ENCODE results near the gene PIN1.

PIN1 gene

DNA sequence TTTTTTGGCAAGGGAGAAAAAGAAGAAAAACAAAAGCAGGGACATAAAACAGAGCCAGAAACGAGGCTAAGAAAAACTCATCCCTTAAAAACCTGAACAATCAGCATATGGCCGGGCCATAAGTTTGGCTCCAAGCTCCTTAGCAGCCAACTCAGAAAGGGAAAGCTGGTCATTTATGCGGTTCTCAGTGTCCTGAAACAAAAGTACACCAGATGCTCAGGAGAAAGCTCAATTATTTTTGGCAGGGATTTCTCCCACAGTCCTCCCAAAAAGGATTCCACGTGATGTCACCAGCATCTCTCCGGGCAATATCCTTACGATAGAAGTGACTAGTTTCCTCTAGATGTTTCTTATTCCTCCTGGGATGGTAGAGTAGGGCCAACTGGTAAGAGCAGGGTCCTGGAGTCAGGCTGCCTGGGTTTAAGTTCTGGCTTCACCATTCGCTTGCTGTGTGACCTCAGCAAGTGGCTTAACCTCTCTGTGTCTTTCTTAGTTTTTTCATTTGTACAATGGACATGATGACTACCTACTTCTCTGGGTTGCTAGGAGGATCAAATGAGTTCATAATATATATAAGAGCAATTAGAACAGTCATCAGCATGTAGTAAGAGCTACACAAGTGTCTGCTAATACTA lies 34.0 kb downstream of the PIN1 start:
- no peak for DNase-seq (ENCODE audit: low read depth, low spot score)
- POLR2A ChIA-PET: no interaction called here
- CTCF ChIA-PET: interaction anchor here (3.3 kb wide), 1 partner anchor 16 kb away, joined by 9 read pairs; no protein-coding TSS in a partner anchor
- H3K4me3 ChIP-seq (ENCODE audit: low read depth, low read length): no peak overlapping the region
- TF ChIP-seq, protein P1, sequence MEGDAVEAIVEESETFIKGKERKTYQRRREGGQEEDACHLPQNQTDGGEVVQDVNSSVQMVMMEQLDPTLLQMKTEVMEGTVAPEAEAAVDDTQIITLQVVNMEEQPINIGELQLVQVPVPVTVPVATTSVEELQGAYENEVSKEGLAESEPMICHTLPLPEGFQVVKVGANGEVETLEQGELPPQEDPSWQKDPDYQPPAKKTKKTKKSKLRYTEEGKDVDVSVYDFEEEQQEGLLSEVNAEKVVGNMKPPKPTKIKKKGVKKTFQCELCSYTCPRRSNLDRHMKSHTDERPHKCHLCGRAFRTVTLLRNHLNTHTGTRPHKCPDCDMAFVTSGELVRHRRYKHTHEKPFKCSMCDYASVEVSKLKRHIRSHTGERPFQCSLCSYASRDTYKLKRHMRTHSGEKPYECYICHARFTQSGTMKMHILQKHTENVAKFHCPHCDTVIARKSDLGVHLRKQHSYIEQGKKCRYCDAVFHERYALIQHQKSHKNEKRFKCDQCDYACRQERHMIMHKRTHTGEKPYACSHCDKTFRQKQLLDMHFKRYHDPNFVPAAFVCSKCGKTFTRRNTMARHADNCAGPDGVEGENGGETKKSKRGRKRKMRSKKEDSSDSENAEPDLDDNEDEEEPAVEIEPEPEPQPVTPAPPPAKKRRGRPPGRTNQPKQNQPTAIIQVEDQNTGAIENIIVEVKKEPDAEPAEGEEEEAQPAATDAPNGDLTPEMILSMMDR (IDR thresholded peaks at IDR 0.05; ENCODE audit: insufficient read depth, low read length, missing control alignments): no peak

DNA sequence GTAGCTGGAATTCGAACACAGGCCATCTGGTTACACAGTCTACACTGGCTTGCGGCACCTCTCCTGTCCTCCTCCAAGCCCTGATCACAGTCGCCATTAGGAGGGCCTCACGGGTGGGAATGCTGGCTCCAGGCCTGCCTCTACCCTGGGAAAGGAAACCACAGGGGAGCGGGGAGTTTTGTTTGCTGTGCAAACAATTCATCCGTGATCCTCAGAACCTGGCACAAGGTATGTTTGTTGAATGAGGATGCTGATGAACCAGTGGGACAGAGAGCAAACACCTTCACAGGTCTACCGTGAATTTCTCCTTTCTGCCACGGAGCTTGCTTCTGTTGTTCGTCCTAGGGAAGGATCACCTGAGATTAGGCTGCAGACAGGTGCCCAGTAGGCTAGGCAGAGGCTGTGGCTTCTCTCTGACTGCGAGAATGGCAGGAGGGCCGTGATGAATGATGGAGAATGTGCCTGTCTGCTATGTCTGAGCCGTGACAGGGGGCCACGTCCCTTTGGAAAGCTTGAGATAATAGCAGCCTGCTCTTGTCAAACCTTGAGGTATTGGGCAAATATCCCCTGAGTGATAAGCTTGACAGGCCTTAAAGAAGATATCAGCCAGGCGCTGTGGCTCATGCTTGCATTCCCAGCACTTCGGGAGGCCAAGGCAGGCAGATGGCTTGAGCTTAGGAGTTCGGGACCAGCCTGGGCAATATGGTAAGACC lies 36.7 kb downstream of the PIN1 start:
- ChIA-PET CTCF (interaction anchor here (0.7 to 1.2 kb wide), 4 partner anchors 10 to 24 kb away, joined by 3 read pairs; no protein-coding TSS in a partner anchor), POLR2A (no interaction called here)
- no peak for DNase-seq (ENCODE audit: low read depth, low spot score)
- H3K4me3 ChIP-seq (ENCODE audit: low read depth, low read length): no peak overlapping the region
- TF ChIP-seq, protein P1 (IDR thresholded peaks at IDR 0.05; ENCODE audit: insufficient read depth, low read length, missing control alignments): no peak

DNA sequence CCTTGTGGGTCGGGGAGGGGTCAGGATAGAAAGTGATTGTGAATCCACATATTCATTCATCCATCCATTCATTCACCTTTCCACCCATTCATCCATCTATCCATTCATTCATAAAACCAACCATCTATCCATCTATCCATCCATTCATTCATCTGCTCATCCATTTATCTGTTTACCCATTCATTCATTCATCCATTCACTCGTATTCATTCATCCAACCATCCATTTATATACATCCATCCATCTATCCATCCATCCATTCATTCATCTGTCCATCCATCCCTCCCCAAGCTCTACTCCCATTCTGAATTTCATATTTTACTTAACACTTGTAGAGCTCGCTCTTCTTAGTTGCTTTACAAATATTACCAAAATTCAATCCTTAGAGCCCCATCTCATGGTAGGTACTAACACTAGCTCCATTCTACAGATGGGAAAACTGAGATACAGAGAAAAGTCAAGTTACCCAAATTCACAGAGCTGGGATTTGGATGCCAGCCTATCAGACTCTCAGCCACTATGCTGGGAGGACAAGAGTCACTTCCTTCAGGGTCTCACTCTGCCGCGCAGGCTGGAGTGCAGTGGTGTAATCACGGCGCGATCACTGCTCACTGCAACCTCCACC lies 37.6 kb downstream of the PIN1 start:
- TF ChIP-seq, protein P1 (IDR thresholded peaks at IDR 0.05; ENCODE audit: insufficient read depth, low read length, missing control alignments): no peak
- no peak overlapping the region for H3K4me3 ChIP-seq (ENCODE audit: low read depth, low read length)
- CTCF ChIA-PET: interaction anchor here (1.2 to 4.9 kb wide), 2 partner anchors 13 to 25 kb away, joined by 3 to 17 read pairs; no protein-coding TSS in a partner anchor
- POLR2A ChIA-PET: no interaction called here
- no peak for DNase-seq (ENCODE audit: low read depth, low spot score)

DNA sequence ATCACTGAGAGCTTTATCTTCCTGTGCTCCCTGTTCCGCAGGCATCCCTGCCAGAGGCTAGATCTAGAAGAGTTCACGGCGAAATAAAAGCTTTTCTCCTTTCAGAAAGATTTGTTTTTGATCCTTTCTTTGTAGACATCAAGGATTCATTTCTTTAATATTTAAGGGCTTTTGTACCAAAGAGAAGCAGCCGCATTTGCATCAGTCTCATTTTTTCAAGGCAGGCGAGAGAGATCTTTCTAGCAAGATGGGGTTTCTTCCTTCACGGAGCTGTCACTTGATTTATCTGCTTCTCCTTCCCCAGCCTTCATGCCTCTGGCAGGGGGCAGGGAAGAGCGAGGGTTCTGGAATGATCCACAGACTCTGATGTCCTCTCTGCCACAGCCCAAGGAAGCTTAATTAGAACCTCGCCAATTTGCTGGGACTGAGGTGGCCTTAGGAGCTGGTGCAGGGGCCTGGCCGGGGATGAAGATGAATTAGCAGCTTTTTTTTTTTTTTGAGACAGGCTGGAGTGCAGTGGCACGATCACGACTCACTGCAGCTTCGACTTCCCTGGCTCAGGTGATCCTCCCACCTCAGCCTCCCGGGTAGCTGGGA lies 40.0 kb downstream of the PIN1 start:
- POLR2A ChIA-PET: no interaction called here
- H3K4me3 ChIP-seq (ENCODE audit: low read depth, low read length): no peak overlapping the region
- no peak for DNase-seq (ENCODE audit: low read depth, low spot score)
- CTCF ChIA-PET: interaction anchor here (4.9 kb wide), 1 partner anchor 10 kb away, joined by 17 read pairs; no protein-coding TSS in a partner anchor
- TF ChIP-seq, protein P1 (IDR thresholded peaks at IDR 0.05; ENCODE audit: insufficient read depth, low read length, missing control alignments): no peak

DNA sequence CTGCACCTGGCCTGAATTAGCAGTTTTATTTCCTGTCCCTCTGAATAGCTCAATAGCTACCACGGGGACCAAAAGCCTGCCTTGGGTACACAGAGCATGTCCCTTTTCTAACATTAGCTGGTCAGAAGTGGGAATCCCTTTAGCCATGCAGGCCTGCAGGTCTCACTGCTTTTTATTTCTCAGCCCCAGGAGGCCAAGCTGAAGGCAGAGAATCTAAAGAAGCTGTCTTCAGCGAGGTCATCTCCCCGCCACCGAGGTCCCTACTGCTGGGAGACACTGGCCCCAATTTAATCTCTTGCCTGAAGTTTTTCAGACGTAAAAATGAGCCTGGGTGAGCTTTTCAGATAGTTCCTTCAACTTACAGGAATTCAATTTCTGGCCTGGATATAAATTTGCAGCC lies 40.7 kb downstream of the PIN1 start:
- TF ChIP-seq, protein P1 (IDR thresholded peaks at IDR 0.05; ENCODE audit: insufficient read depth, low read length, missing control alignments): no peak
- H3K4me3 ChIP-seq (ENCODE audit: low read depth, low read length): no peak overlapping the region
- DNase-seq (ENCODE audit: low read depth, low spot score): no peak
- ChIA-PET POLR2A (no interaction called here), CTCF (interaction anchor here (4.9 kb wide), 1 partner anchor 10 kb away, joined by 17 read pairs; no protein-coding TSS in a partner anchor)

Measured in AG04449 (cell line).